Gastroesophageal sphincter (tissue), 4 donors: ENCODE measurements around the gene FCN1. TPM values are rescaled to one million over a fixed set of nuclear protein-coding genes. Genes with fewer than 3 reads are reported as not detected.
"Not testable (repeated sequence)": the region's sequence is repeated elsewhere in the genome, so short reads cannot be mapped to it uniquely, and the experiment has no call there.

Experiments
- ATAC-seq: fragments of 150-250 bp; one replicate; pipeline ENCODE4 v1.9.1; 2016; ENCODE audit warnings: mild to moderate bottlenecking, moderate library complexity
- H3K27ac ChIP-seq, 4 donors: fragments of 200-600 bp; sonication (generic) in 3 of 4; 1 replicate in 3 of 4; 2 replicates in 1 of 4; pipeline ENCODE4 v1.5.1; 2016 to 2019
- H3K27me3 ChIP-seq: fragments of 200-600 bp; sonication (generic); one replicate; pipeline ENCODE4 v1.5.1; 2019
- H3K36me3 ChIP-seq, 2 donors: fragments of 200-600 bp; sonication (generic); one replicate each; pipeline ENCODE4 v1.5.1; 2019; ENCODE audit warnings: control low read depth in 1 of 2
- H3K4me1 ChIP-seq, 3 donors: fragments of 200-600 bp; sonication (generic); 1 replicate in 2 of 3; 2 replicates in 1 of 3; pipeline ENCODE4 v1.5.1; 2016 to 2019; ENCODE audit warnings: control low read depth in 2 of 3
- H3K4me3 ChIP-seq, 2 donors: fragments of 200-600 bp; sonication (generic); one replicate each; pipeline ENCODE4 v1.5.1; 2019; ENCODE audit warnings: mild to moderate bottlenecking in 1 of 2, moderate library complexity in 1 of 2
- H3K9me3 ChIP-seq, 3 donors: fragments of 200-600 bp; sonication (generic); one replicate each; pipeline ENCODE4 v1.5.1; 2017 to 2019; ENCODE audit warnings: control low read depth in 2 of 3
- CTCF ChIP-seq, 4 experiments: fragments of 200-600 bp in 2 of 4; fragments of 450-650 bp in 2 of 4; sonication (generic) in 1 of 4; IDR thresholded peaks; one replicate each; pipeline ENCODE4 v1.5.1; 2017 to 2019; ENCODE audit warnings: antibody characterized with exemption in 4 of 4, mild to moderate bottlenecking in 2 of 4, moderate library complexity in 2 of 4
- EP300 ChIP-seq: sonication (generic); formaldehyde crosslinking; IDR thresholded peaks from one replicate; pipeline ENCODE4 v1.6.1; 2017; ENCODE audit warnings: antibody characterized with exemption, mild to moderate bottlenecking
- POLR2A ChIP-seq, 2 donors: fragments of 450-650 bp; IDR thresholded peaks; one replicate each; pipeline ENCODE4 v1.6.1; 2017; ENCODE audit warnings: antibody characterized with exemption in 2 of 2, mild to moderate bottlenecking in 2 of 2, moderate library complexity in 1 of 2
- POLR2AphosphoS5 ChIP-seq: sonication (generic); formaldehyde crosslinking; IDR thresholded peaks from one replicate; pipeline ENCODE4 v1.6.1; 2017; ENCODE audit warnings: antibody characterized with exemption
- WGBS, 2 donors: methylation state at CpG; one replicate each; pipeline ENCODE4 v1.1.5; 2018; ENCODE audit warnings: low coverage in 1 of 2; 5-methylcytosine and 5-hydroxymethylcytosine counted together
- total RNA-seq, 4 donors: library from RNA; depleted of rRNA; stranded (reverse); fragments of >200 nt; gene quantifications; one replicate each; pipeline ENCODE4 v1.1.0, GENCODE V29; 2016

Gene FCN1
- total RNA-seq, 4 donors from 2014 or later: 0.31 to 9.4 (median 3.2) TPM

- TF ChIP-seq POLR2AphosphoS5: no peak
- ATAC-seq: no peak
- WGBS, 2 donors: 100% methylated on average over 1 of the region's 2 CpGs; no CpG with 5 or more reads in 1 of the 2 donors
Measured at GRCh38 chr9:134957945-134958227, 40.2 kb upstream of the FCN1 start.

DNA sequence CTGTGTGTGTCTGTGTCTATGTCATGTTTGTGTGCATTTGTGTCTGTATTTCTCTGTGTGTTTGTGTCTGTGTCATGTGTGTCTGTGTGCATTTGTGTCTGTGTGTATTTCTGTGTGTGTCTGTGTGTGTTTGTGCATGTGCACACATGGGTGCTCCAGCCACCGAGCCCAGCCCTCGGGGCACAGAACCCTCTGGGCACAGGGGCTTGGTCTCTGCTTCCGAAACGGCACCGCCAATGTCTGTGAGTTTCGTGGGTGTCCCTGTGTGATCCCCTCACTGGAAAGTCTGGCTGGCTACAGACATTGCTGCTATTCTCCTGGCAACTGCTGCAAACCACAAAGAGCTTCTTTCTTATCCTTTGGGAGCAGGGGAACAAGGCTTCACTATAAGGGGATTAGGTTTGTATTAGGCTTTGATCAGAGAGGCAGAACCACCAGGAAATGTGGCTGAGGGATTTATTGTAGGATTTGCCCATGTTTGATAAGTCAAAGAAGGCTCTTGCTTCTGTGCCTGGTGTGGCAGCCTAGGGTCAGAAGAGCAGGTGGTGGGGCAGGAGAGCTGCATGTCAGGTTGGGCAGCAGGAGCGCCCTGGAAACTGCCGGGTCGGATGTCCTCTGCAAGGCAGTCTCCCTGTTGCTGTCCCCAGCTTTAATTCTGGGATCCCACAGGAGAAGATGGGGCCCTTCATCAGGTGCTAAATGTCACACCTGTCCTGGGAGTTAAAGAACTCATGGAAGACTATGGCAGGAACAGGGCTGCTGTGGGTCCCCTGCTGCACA, 39.6 kb upstream of the FCN1 start:
- ATAC-seq: no peak
- Histone ChIP-seq H3K36me3 (no peaks in the 10 kb centered on the region), H3K4me3 (no peak overlapping the region), H3K4me1 (no peaks in the 10 kb centered on the region), H3K9me3 (peaks cover 0 to 9% (median 0%) of the 10 kb centered on the region in 3 donors), H3K27ac (no peak overlapping the region), H3K27me3 (peaks cover 47% of the 10 kb centered on the region)
- WGBS, 2 donors: no CpG with 5 or more reads among the region's 9 CpGs
- TF ChIP-seq POLR2A (IDR thresholded peaks at IDR 0.05) (no peak), CTCF (IDR thresholded peaks at IDR 0.05) (no peak), POLR2AphosphoS5 (no peak), EP300 (no peak)

More at GRCh38 chr9:134957945-134958227, 40.2 kb upstream of the FCN1 start:
- peaks cover 0 to 9% (median 0%) of the 10 kb centered on the region in 3 donors for H3K9me3 ChIP-seq
- peaks cover 47% of the 10 kb centered on the region for H3K27me3 ChIP-seq
- no peaks in the 10 kb centered on the region for H3K4me1 ChIP-seq
- no peaks in the 10 kb centered on the region for H3K36me3 ChIP-seq
- H3K27ac ChIP-seq: no peak overlapping the region
- H3K4me3 ChIP-seq: no peak overlapping the region

GRCh38 chr9:134956387-134956786, 38.7 kb upstream of the FCN1 start:
- peaks cover 43% of the 10 kb centered on the region for H3K27me3 ChIP-seq
- H3K4me3 ChIP-seq, H3K4me1 ChIP-seq, H3K27ac ChIP-seq, H3K36me3 ChIP-seq, H3K9me3 ChIP-seq, ATAC-seq: not testable (repeated sequence)
- 84 to 89% methylated on average over 3 to 6 of the region's 6 CpGs for WGBS, 2 donors

GRCh38 chr9:134955801-134956200, 38.1 kb upstream of the FCN1 start:
- Histone ChIP-seq H3K27me3 (peaks cover 38% of the 10 kb centered on the region), H3K4me3 (no peak overlapping the region), H3K27ac (no peak overlapping the region), H3K36me3 (no peaks in the 10 kb centered on the region), H3K9me3 (peaks cover 0 to 9% (median 0%) of the 10 kb centered on the region in 3 donors), H3K4me1 (no peaks in the 10 kb centered on the region)
- TF ChIP-seq CTCF (IDR thresholded peaks at IDR 0.05): no peak
- 90% methylated on average over 2 of the region's 7 CpGs; no CpG with 5 or more reads in 1 of the 2 donors for WGBS, 2 donors
- no peak for ATAC-seq

DNA sequence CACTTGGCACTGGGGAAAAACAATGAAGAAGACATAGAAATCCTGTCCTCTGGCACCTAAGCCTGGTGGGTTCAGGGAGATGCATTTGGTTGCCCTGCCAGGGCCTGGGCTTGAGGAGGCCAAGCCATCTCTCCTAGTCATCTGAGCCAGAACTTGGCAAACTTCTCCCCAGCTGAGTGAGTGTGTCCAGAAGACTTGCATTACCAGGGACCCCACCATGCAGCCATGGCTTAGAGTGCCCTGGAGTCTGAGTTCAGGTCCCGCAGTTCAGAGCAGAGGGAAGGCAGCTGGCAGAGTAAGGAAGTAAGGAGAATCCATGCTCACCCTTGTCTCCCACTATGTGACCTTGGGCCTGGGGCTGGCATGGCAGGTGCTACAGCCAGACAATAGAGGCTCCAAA, 37.4 kb upstream of the FCN1 start:
- H3K4me1 ChIP-seq: no peaks in the 10 kb centered on the region
- TF ChIP-seq CTCF (IDR thresholded peaks at IDR 0.05) (no peak), POLR2A (IDR thresholded peaks at IDR 0.05) (no peak), EP300 (no peak), POLR2AphosphoS5 (no peak)
- WGBS, 2 donors: no CpG with 5 or more reads among the region's 1 CpG
- H3K27me3 ChIP-seq: peaks cover 33% of the 10 kb centered on the region
- H3K4me3 ChIP-seq: no peak overlapping the region
- no peak for ATAC-seq
- H3K36me3 ChIP-seq: no peaks in the 10 kb centered on the region
- H3K27ac ChIP-seq: no peak overlapping the region
- peaks cover 0 to 9% (median 0%) of the 10 kb centered on the region in 3 donors for H3K9me3 ChIP-seq

DNA sequence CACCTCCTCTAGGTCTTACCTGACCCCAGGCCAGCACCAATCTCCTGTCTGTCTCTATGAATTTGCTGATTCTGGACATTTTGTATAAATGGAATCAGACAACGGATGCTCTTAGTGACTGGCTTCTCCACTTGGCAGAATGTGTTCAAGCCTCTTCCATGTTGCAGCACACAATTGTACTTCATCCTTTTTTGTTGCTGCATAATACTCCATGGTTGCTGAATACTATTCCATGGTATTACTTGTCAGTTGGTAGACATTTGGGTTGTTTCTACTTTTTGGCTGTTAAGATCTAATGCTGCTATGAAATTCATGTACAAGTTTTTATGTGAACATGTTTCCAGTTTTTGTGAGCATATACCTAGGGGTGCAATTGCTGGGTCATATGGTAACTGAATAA, 34.3 kb upstream of the FCN1 start:
- no peak for ATAC-seq
- WGBS, 2 donors: 67 to 100% methylated on average over 1 of the region's 1 CpG
- H3K9me3 ChIP-seq: no peaks in the 10 kb centered on the region
- TF ChIP-seq POLR2A (IDR thresholded peaks at IDR 0.05) (no peak), EP300 (no peak), CTCF (IDR thresholded peaks at IDR 0.05) (no peak), POLR2AphosphoS5 (no peak)
- peaks cover 18% of the 10 kb centered on the region for H3K27me3 ChIP-seq
- no peak overlapping the region for H3K27ac ChIP-seq
- no peaks in the 10 kb centered on the region for H3K4me1 ChIP-seq
- no peaks in the 10 kb centered on the region for H3K36me3 ChIP-seq
- no peak overlapping the region for H3K4me3 ChIP-seq
